Liver (tissue), 3 donors: Measurements from ENCODE around the gene BAIAP2L1.

Source experiments
- ATF3 ChIP-seq: IDR thresholded peaks from 2 replicates; pipeline ENCODE4 v1.6.1; 2016; ENCODE audit warnings: antibody characterized with exemption
- EGR1 ChIP-seq, 2 donors: IDR thresholded peaks; 2 replicates each; pipeline ENCODE4 v1.6.1; 2016 to 2018; ENCODE audit warnings: antibody characterized with exemption in 2 of 2, low read depth in 2 of 2
- FOXA1 ChIP-seq: IDR thresholded peaks from 2 replicates; pipeline ENCODE4 v1.6.1; 2016; ENCODE audit warnings: antibody characterized with exemption
- GABPA ChIP-seq, 2 donors: IDR thresholded peaks in 1 of 2; conservative IDR thresholded peaks in 1 of 2; 2 replicates each; pipeline ENCODE4 v1.6.1; 2016; ENCODE audit warnings: antibody characterized with exemption in 2 of 2, mild to moderate bottlenecking in 1 of 2, moderate library complexity in 1 of 2
- HNF4G ChIP-seq: IDR thresholded peaks from 2 replicates; pipeline ENCODE4 v1.6.1; 2016; ENCODE audit warnings: antibody characterized with exemption
- JUND ChIP-seq, 2 donors: IDR thresholded peaks; 2 replicates each; pipeline ENCODE4 v1.6.1; 2016; ENCODE audit warnings: antibody characterized with exemption in 2 of 2
- RAD21 ChIP-seq, 2 donors: IDR thresholded peaks; 2 replicates each; pipeline ENCODE4 v1.6.1; 2016; ENCODE audit warnings: antibody characterized with exemption in 2 of 2, mild to moderate bottlenecking in 2 of 2
- SP1 ChIP-seq: IDR thresholded peaks from 2 replicates; pipeline ENCODE4 v1.6.1; 2018; ENCODE audit warnings: antibody characterized with exemption, mild to moderate bottlenecking
- TAF1 ChIP-seq: conservative IDR thresholded peaks from 2 replicates; pipeline ENCODE4 v1.6.1; 2016; ENCODE audit warnings: antibody characterized with exemption, mild to moderate bottlenecking
- YY1 ChIP-seq: IDR thresholded peaks from 2 replicates; pipeline ENCODE4 v1.6.1; 2016; ENCODE audit warnings: antibody characterized with exemption, mild to moderate bottlenecking
- TF ChIP-seq, protein P1 (sequence below): fragments of 150-350 bp; IDR thresholded peaks from 2 replicates; pipeline ENCODE4 v1.5.1; 2017; ENCODE audit warnings: improper control_type of control experiment, low read depth, low read length; ENCODE audit not compliant: missing input control
- TF ChIP-seq, protein P2 (sequence below): IDR thresholded peaks from 2 replicates; pipeline ENCODE4 v1.6.1; 2016; ENCODE audit warnings: antibody characterized with exemption
- TF ChIP-seq, protein P3 (sequence below): IDR thresholded peaks from 2 replicates; pipeline ENCODE4 v1.6.1; 2016; ENCODE audit warnings: antibody characterized with exemption
- TF ChIP-seq, protein P4 (sequence below): IDR thresholded peaks from 2 replicates; pipeline ENCODE4 v1.6.1; 2016; ENCODE audit warnings: antibody characterized with exemption, mild to moderate bottlenecking
- donor health status: healthy.
- donor health status: healthy.

- TF ChIP-seq TAF1 (no peak), ATF3 (no peak), EGR1 (IDR thresholded peaks at IDR 0.05; ENCODE audit: low read depth in 2 of 2) (no peak), YY1 (no peak), SP1 (no peak), HNF4G (no peak), JUND (IDR thresholded peaks at IDR 0.05) (no peak), FOXA1 (no peak), RAD21 (IDR thresholded peaks at IDR 0.05) (no peak), GABPA (IDR thresholded peaks at IDR 0.05 in 1 of 2, conservative IDR thresholded peaks at IDR 0.05 in 1 of 2) (no peak)
- TF ChIP-seq, protein P1, sequence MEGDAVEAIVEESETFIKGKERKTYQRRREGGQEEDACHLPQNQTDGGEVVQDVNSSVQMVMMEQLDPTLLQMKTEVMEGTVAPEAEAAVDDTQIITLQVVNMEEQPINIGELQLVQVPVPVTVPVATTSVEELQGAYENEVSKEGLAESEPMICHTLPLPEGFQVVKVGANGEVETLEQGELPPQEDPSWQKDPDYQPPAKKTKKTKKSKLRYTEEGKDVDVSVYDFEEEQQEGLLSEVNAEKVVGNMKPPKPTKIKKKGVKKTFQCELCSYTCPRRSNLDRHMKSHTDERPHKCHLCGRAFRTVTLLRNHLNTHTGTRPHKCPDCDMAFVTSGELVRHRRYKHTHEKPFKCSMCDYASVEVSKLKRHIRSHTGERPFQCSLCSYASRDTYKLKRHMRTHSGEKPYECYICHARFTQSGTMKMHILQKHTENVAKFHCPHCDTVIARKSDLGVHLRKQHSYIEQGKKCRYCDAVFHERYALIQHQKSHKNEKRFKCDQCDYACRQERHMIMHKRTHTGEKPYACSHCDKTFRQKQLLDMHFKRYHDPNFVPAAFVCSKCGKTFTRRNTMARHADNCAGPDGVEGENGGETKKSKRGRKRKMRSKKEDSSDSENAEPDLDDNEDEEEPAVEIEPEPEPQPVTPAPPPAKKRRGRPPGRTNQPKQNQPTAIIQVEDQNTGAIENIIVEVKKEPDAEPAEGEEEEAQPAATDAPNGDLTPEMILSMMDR, result no peak
- TF ChIP-seq, protein P2, sequence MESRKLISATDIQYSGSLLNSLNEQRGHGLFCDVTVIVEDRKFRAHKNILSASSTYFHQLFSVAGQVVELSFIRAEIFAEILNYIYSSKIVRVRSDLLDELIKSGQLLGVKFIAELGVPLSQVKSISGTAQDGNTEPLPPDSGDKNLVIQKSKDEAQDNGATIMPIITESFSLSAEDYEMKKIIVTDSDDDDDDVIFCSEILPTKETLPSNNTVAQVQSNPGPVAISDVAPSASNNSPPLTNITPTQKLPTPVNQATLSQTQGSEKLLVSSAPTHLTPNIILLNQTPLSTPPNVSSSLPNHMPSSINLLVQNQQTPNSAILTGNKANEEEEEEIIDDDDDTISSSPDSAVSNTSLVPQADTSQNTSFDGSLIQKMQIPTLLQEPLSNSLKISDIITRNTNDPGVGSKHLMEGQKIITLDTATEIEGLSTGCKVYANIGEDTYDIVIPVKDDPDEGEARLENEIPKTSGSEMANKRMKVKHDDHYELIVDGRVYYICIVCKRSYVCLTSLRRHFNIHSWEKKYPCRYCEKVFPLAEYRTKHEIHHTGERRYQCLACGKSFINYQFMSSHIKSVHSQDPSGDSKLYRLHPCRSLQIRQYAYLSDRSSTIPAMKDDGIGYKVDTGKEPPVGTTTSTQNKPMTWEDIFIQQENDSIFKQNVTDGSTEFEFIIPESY, result no peak
- TF ChIP-seq, protein P3, sequence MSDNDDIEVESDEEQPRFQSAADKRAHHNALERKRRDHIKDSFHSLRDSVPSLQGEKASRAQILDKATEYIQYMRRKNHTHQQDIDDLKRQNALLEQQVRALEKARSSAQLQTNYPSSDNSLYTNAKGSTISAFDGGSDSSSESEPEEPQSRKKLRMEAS, result no peak
- TF ChIP-seq, protein P4, sequence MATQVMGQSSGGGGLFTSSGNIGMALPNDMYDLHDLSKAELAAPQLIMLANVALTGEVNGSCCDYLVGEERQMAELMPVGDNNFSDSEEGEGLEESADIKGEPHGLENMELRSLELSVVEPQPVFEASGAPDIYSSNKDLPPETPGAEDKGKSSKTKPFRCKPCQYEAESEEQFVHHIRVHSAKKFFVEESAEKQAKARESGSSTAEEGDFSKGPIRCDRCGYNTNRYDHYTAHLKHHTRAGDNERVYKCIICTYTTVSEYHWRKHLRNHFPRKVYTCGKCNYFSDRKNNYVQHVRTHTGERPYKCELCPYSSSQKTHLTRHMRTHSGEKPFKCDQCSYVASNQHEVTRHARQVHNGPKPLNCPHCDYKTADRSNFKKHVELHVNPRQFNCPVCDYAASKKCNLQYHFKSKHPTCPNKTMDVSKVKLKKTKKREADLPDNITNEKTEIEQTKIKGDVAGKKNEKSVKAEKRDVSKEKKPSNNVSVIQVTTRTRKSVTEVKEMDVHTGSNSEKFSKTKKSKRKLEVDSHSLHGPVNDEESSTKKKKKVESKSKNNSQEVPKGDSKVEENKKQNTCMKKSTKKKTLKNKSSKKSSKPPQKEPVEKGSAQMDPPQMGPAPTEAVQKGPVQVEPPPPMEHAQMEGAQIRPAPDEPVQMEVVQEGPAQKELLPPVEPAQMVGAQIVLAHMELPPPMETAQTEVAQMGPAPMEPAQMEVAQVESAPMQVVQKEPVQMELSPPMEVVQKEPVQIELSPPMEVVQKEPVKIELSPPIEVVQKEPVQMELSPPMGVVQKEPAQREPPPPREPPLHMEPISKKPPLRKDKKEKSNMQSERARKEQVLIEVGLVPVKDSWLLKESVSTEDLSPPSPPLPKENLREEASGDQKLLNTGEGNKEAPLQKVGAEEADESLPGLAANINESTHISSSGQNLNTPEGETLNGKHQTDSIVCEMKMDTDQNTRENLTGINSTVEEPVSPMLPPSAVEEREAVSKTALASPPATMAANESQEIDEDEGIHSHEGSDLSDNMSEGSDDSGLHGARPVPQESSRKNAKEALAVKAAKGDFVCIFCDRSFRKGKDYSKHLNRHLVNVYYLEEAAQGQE, result no peak
Measured at GRCh38 chr7:98348726-98349474, 52.0 kb downstream of the BAIAP2L1 start.
